Activated CD8-positive, alpha-beta T cell treated with anti-CD3 and anti-CD28 coated beads for 36 hours (primary cell): ENCODE data around the gene DPYD. TPM values are rescaled to one million over a fixed set of nuclear protein-coding genes. Genes with fewer than 3 reads are reported as not detected.

Experiments
- ATAC-seq: fragments of 200-7000 bp; cut with Tn5 transposase; one replicate; pipeline ENCODE4 v1.10.0; 2021; ENCODE audit warnings: mild to moderate bottlenecking, moderate library complexity
- CTCF ChIA-PET: fragments of 350-600 bp; sonication (Branson Sonifier 250); formaldehyde crosslinking; loops from one replicate; lab custom pipeline; 2021; ENCODE audit warnings: antibody characterized with exemption; lab: Charles Lee
- POLR2A ChIA-PET: fragments of 350-600 bp; sonication (Branson Sonifier 250); formaldehyde crosslinking; loops from one replicate; lab custom pipeline; 2021; ENCODE audit warnings: antibody characterized with exemption; lab: Charles Lee
- DNase-seq: peaks from one replicate; pipeline ENCODE4 v3.0.0-alpha.2; 2020
- H3K27ac Mint-ChIP-seq: one replicate; pipeline ENCODE4 v1.8.0; 2021; ENCODE audit warnings: mild to moderate bottlenecking, mixed read lengths
- H3K27me3 Mint-ChIP-seq: one replicate; pipeline ENCODE4 v1.8.0; 2021; ENCODE audit warnings: mixed read lengths
- H3K36me3 Mint-ChIP-seq: one replicate; pipeline ENCODE4 v1.8.0; 2021; ENCODE audit warnings: low read depth, mixed read lengths
- H3K4me1 Mint-ChIP-seq: one replicate; pipeline ENCODE4 v1.8.0; 2021; ENCODE audit warnings: low read depth, mixed read lengths
- H3K4me3 Mint-ChIP-seq: one replicate; pipeline ENCODE4 v1.8.0; 2021; ENCODE audit warnings: mild to moderate bottlenecking, moderate library complexity, mixed read lengths
- H3K9me3 Mint-ChIP-seq: one replicate; pipeline ENCODE4 v1.8.0; 2021; ENCODE audit warnings: mixed read lengths
- intact Hi-C: fragments of 100-400 bp; cut with micrococcal nuclease; formaldehyde crosslinking; loops from one replicate; pipeline ENCODE4 v1.10.0; 2022
- total RNA-seq, 2 experiments: library from RNA; stranded (reverse); gene quantifications; one replicate each; pipeline ENCODE4 v1.2.3, GENCODE V29; 2021
- TF ChIP-seq, protein P1 (sequence below): fragments of 200-600 bp; IDR thresholded peaks from one replicate; pipeline ENCODE4 v1.8.0; 2022; ENCODE audit warnings: antibody characterized with exemption, mild to moderate bottlenecking

DPYD gene
- total RNA-seq, 2 experiments from 2014 or later: 10.7 to 10.8 TPM

DNA sequence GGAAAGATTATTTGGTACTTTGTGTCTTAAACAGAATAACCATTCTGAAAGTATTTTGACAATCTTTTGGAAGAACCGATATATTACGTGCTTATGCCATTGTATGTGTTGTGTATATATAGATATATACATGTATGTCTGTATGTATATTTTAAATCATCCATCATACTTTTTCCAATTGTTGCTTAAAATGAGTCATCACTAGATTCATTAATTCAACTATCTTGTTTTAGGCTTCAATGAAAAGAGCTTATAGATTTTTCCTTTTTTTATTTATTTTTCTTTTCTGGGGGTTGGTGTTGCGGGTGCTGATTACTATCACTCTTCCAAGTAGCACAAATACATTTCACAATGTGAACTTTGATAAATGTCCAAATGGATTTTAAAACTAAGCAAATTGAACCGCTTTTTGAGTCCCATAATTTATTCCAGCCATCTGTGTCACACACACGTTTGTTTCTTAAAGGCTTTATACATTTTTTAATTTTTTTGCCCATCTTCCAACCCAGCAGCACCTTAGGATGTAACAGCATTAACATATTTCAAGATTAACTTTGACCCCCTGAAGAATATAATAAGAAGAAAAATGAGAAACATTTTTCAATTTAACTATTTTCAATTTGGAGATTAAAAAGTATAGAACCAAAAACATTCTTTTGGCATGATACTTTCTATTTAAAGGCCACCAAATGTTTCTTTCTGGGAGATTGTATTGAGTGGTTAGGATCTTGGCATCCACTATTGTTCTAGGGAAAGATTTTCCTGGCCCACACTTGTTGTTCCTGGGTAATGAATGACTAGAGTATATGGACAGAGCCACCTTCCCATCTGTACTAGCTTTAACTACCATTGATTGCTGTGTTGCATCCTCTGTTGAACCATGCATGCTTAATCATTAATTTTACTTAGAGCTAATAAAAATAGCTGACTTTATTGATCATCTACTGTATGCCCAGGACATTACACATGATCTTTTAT lies 9.3 kb upstream of the DPYD start:
- CTCF ChIA-PET: interaction anchor here (1.1 kb wide), 1 partner anchor 23 kb away, joined by 3 read pairs; no protein-coding TSS in a partner anchor
- H3K27me3 Mint-ChIP-seq: no peaks in the 10 kb centered on the region
- no peaks in the 10 kb centered on the region for H3K36me3 Mint-ChIP-seq
- no peak overlapping the region for H3K4me3 Mint-ChIP-seq
- ATAC-seq (no peak), DNase-seq (no peak)
- no peak overlapping the region for H3K27ac Mint-ChIP-seq
- intact Hi-C loops: no loop called here
- peaks cover 9% of the 10 kb centered on the region for H3K4me1 Mint-ChIP-seq
- TF ChIP-seq, protein P1, sequence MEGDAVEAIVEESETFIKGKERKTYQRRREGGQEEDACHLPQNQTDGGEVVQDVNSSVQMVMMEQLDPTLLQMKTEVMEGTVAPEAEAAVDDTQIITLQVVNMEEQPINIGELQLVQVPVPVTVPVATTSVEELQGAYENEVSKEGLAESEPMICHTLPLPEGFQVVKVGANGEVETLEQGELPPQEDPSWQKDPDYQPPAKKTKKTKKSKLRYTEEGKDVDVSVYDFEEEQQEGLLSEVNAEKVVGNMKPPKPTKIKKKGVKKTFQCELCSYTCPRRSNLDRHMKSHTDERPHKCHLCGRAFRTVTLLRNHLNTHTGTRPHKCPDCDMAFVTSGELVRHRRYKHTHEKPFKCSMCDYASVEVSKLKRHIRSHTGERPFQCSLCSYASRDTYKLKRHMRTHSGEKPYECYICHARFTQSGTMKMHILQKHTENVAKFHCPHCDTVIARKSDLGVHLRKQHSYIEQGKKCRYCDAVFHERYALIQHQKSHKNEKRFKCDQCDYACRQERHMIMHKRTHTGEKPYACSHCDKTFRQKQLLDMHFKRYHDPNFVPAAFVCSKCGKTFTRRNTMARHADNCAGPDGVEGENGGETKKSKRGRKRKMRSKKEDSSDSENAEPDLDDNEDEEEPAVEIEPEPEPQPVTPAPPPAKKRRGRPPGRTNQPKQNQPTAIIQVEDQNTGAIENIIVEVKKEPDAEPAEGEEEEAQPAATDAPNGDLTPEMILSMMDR: no peak
- no peaks in the 10 kb centered on the region for H3K9me3 Mint-ChIP-seq
- POLR2A ChIA-PET: interaction anchor here (0.6 to 1.2 kb wide), 3 partner anchors 9 to 1216 kb away, joined by 3 to 4 read pairs (median 3); partner anchors contain the start of gene DPYD

DNA sequence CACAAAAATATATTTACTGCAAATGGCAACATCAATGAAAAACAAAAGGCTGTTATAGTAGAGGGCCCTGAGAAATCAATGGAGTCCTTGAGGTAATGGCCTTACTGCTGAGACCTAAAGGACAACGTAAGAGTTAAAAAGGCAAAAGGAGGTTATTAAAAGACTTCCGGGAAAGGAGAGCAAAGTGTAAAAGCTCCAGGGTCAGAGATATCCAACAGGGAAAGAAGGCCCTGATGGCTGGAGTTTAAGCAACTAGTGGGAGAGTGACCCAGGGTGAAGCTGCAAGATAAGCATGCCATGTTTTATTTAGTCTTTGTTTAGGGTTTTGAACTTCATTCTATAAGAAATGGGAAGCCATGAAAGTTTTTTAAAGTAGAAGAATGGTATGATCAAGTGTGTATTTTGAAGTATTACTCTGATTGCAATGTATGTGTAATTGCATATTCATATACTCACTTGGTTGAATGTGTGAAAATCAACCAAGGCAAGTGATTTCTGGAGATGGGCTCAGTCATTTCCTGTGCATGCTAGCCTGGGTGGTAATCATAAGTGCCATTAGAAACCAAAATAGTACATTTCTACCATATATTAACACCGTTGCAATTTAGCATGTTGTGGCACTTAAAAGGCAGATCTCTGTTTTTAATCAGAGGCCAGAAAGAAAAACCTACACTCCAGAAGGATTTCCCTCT lies 5.3 kb upstream of the DPYD start:
- peak; percentile 11 for ATAC-seq
- POLR2A ChIA-PET: no interaction called here
- CTCF ChIA-PET: no interaction called here

DNA sequence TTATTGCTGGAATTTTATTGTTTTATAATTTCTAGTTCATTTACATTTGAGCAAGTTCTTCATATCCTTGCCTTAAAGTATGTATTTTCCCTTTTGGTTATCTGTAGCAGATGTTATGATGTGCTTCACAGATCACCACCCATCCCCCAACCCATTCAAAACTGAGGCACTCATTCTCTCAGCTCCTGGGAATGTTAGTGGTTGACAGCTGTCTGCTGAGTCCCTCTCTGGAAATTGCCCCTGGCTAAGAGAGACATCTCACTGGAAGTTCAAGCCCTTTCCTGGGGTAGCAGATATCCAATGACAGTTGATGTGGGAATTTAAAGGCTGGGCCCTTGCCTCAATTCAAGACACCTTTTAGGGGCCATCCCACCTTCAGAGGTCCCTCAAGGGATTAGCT lies 4.3 kb upstream of the DPYD start:
- POLR2A ChIA-PET: no interaction called here

More for the DNA sequence above, 5.3 kb upstream of the DPYD start:
- no peaks in the 10 kb centered on the region for H3K27me3 Mint-ChIP-seq
- no peak overlapping the region for H3K27ac Mint-ChIP-seq
- intact Hi-C loops: no loop called here
- H3K4me3 Mint-ChIP-seq: no peak overlapping the region
- H3K4me1 Mint-ChIP-seq: peaks cover 21% of the 10 kb centered on the region
- no peak for DNase-seq
- H3K36me3 Mint-ChIP-seq: no peaks in the 10 kb centered on the region
- no peaks in the 10 kb centered on the region for H3K9me3 Mint-ChIP-seq
- TF ChIP-seq, protein P1: no peak

DNA sequence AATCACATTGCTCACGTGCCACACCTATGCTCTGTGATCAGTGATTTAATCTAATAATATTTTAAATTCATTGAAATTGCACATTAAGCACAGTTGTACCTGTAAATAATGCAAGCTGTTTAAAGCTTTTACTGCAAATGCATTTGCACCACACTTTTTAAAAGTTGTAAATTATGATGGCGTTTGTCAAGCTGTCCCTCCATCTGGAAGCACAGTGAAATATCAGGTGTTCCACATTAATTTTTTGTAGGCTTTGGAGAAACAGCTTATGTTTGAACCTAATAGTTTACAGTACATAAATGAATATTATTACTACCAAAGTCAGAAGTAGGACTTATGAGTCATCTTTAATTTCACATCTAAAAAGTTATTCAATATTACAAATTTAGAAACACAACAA lies 3.0 kb upstream of the DPYD start:
- Mint-ChIP-seq H3K4me1 (peaks cover 25% of the 10 kb centered on the region), H3K36me3 (no peaks in the 10 kb centered on the region), H3K27ac (no peak overlapping the region), H3K9me3 (no peaks in the 10 kb centered on the region), H3K4me3 (no peak overlapping the region), H3K27me3 (no peaks in the 10 kb centered on the region)
- DNase-seq (no peak), ATAC-seq (no peak)
- intact Hi-C loops: loop anchor here (5.0 kb wide), 1 partner anchor 123 kb away; no protein-coding TSS in a partner anchor
- ChIA-PET POLR2A (no interaction called here), CTCF (no interaction called here)
- TF ChIP-seq, protein P1: no peak

More for the DNA sequence above, 4.3 kb upstream of the DPYD start:
- CTCF ChIA-PET: no interaction called here
- H3K4me1 Mint-ChIP-seq: peaks cover 21% of the 10 kb centered on the region
- DNase-seq: no peak
- no peak for ATAC-seq
- TF ChIP-seq, protein P1: no peak
- no peak overlapping the region for H3K27ac Mint-ChIP-seq
- H3K36me3 Mint-ChIP-seq: no peaks in the 10 kb centered on the region
- no peaks in the 10 kb centered on the region for H3K9me3 Mint-ChIP-seq
- no peaks in the 10 kb centered on the region for H3K27me3 Mint-ChIP-seq
- intact Hi-C loops: no loop called here
- H3K4me3 Mint-ChIP-seq: no peak overlapping the region
